Stimulated activated CD4-positive, alpha-beta T cell treated with anti-CD3 and anti-CD28 coated beads, Interleukin-2, amount 100 ng/mL, for 24 hours (primary cell): Measurements from ENCODE around the gene ALS2CL.
"Not testable (repeated sequence)": the region's sequence is repeated elsewhere in the genome, so short reads cannot be mapped to it uniquely, and the experiment has no call there.

Experiments used
- DNase-seq, 2 donors: peaks; one replicate each; pipeline ENCODE4 v3.0.0-alpha.2; 2020

Gene ALS2CL

GRCh38 chr3:46704346-46704745, 10.9 kb upstream of the ALS2CL start:
- not testable (repeated sequence) for DNase-seq

DNA sequence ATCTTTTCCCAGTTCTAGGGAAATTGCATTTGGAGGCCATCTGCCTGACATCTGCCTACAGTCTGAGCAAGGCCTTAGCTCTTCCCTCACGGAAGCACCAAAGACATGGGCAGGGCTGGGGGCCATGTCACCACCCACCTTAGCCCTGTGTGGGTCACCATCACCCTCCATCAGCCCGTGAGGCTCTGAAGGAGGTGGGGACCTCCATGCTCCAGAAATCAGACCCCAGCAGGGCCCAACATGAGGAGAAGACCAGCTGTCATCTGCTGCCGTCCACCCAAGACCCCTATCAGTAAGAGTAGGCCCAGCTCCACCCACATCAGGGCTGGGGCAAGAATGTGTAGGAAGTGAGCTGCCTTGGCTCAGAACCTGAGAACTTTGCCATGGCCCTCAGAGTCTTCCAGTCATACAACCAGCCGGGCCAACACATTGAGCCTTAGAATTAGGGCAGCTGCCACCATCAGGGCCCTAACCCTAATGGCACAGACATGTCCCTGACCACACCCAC, 9.6 kb upstream of the ALS2CL start:
- DNase-seq, result no peak

DNA sequence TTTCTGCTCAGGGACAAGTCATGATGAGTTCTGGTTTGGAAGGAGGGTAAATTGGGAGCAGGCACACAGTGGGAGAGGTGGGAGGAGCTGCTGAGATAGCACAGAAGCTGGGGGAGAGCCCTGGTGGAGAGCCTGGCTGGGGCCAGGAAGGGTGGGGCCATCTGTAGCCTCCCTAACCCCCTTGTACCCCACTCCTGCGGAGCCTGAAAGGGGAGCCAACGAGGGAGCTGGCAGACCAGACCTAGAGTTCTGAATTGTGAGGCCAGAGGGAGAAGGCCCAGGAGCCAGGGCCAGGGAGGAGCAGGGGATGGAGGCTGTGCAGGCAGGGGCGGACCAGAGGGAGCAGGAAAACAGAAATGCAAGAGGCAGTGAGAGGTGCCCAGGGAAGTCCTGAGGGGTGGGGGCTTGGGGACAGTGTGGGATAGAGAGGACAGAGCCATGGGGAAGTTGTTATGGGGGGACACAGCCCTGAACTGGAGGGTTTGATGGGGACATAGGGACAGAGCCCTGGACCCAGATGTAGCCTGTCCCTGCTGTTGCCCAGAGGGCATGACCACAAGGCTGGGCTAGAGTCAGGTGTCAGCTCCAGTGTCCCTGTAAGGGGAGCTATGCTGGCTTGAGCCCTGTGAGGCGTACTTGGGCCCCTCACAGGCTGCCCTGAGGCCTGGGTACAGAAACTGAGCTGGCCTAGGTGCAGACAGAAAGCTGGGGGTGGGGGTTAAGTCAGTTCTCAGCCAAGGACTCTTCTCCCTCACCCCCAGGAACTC, 8.9 kb upstream of the ALS2CL start:
- no peak for DNase-seq

GRCh38 chr3:46701181-46701939, 7.9 kb upstream of the ALS2CL start, which contains the start of gene TMIE:
Gene TMIE, plus strand, starts transcription at chr3:46701392. Its CDS starts 96 bp downstream, at chr3:46701488.
- peak in 1 of 2 donors; percentile 26 for DNase-seq

- no peak for DNase-seq
Measured at GRCh38 chr3:46700772-46701171, 7.3 kb upstream of the ALS2CL start.

DNA sequence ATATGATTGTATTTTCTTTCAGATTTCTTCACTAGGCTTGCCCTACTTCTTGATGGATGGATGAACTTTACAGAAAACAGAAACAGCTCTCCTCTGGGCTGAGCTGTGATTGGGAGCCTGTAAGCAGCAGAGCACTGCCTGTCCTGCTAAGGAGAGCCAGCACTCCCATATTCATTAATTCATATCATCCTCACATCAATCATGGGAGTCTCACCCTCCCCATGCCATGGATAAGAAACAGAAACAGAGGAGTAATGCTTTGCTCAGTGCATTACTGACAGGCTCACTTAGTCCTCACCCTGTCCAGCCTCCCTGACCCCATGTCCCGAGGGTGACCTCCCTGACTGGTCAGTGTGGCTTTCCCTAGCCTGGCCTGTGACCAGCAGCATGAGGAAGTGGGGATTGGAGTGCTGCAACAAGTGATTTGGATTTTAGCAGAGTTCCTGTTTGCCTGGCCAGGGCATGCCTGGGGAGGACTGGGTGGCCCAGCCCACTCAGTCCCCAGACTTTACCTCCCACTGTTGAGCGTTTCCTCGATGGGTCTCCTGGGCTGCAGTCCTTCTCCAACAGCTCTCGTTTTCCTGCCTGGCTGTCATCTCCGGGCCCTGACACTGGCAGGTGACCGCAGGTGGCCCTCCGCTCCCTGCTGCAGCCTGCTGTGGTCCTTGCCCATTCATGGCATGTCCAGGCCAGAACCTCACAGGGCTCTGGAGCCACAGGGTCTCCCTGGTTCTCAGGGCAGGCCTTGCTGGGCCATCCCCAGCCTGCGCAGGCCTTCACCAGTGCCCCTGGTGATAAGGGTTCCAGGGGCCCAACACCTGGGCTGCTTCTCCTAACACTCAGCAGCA, 6.4 kb upstream of the ALS2CL start:
- no peak for DNase-seq

DNA sequence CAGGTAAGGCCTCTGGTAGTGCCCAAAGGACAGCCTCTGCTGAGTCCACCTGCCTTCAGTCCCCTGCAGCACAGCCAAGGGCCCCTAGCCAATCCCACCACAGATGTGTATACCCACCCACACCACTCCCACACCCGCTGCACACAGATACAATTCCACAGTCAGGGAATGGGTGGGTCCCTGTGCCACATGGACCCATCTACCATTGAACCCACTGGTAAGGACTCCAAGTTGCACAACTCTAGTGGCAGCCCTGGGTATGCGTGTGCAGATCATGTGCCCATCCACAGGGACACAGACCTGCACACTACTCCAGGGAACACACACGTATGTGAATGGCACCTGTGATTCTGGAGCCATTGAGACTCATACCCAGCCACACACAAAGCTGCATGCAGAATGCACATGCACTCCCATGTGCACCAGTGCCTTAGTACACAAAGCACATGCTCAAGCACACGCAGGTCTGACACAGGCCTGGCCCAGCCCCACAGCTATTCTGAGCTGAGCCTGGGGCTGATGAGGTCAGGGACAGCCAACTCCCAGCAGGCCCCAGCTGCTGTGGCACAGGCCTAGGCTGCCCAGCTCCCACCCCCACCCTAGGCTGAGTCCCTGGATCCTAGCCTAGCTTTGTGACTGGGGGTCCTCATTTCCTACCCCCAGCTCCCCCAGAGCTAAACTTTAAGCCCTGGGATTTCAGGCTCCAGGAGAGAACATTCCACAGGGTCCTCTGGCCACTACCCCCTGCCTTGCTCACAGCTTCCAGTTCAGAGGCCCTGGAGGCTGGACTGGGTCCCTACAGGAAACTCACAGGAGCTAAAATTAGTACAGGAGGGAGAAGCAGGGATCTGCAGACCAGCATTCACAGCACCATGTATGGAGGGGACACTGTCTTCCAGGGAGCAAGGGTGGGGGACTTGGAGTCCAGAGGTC, 2.7 kb upstream of the ALS2CL start:
- DNase-seq, result no peak

GRCh38 chr3:46695177-46695961, 1.9 kb upstream of the ALS2CL start:
- DNase-seq, result peak; percentile 50 to 57

DNA sequence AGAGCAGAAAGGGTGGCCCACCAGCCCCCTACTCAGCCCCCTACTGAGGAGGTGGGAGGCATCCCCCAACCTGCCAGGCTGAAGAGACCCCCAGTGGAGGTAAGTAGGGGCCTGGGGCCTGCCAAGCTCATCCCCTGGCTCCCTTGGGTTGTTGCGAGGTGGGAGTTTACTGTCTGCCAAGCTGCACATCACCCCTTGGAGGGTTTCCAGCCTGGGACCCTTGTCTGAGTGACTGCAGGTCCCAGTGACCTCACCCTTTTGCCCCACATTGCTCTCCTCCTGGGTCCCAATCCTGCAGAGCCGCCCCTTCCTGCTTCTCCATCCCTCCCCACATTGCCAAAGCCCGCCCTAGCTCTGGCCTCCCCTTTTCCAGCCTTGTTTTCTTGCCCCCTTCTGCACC, 1.0 kb upstream of the ALS2CL start:
- no peak for DNase-seq

DNA sequence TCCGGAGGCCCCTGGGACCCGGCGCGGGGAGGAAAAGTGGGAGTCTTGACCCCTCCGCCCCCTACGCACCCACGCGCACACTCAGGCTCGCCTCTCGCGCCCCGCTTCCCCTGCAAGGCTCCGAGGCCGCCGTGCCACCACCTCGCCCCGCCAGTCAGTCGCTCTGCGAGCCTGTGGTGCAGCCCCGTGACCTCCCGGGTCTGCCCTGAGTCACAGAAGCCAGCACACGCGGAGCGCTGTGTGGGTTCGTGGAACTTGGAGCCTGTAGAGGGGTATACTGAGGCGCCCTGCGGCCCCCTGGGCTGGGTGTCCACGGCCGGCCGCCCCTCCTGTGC, 380 bp upstream of the ALS2CL start:
- peak; percentile 52 to 54 for DNase-seq

DNA sequence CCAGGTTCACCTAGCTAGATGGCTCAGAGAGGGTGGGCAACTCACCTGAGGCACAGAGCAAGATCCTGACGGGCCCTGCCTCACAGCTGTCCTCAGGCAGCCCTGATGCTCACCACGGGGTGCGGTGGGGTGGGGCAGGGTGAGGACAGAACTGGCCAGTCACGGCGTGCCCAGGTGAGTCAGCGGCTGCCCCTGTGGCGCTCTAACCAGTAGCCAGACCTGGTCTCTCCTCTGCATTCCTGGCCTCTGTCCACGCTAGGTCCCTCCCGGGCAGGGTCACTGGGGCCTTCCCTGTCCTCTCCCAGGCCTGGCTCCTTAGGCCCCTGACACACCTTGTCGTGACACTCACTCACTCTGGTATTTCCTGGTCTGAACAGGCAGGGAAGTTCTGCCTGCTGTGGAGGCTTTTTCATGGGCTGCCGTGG, 901 bp downstream of the ALS2CL start:
- DNase-seq, result no peak

DNA sequence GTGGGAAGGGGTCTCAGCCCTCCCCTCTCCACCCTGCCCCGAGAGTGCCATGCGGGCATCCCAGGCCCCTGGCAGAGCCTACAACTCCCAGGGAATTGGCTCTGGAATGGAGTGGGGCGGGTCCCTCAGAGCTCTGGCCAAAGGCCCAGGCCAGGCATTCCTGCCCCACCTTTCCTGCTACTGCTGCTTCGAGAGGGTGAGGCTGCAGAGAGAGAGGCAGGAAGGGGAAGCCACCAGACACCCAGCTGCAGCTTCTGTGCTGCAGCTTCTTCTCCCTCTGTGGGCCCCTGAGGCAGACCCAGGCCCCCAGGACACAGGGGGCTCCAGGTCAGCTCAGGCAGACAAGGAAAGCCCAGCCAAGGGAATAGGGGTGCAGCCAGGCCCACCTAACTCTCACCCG, 2.7 kb downstream of the ALS2CL start:
- DNase-seq, result no peak

- DNase-seq, result no peak
Measured at GRCh38 chr3:46685446-46685845, 8.0 kb downstream of the ALS2CL start.

DNA sequence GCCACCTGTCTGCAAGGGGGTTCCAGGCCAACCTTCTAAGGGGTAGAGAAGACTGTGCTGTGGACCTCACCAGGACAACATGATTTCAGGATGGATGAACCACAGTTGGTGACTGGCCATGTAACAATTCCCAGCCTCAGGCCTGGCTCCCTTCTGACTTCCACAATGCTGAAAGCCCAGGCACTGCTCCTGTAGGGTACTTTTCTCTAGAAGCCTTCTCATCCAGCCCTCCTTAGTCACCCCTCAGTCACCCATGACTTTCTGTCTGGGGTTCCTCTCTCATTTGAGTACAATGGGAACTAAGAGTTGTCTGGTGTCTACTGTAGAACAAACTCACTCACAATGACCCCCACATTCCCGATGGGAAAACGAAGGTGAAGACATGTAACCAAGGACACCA, 8.6 kb downstream of the ALS2CL start:
- DNase-seq, result no peak

- DNase-seq, result no peak
Measured at GRCh38 chr3:46682974-46683373, 10.5 kb downstream of the ALS2CL start.

GRCh38 chr3:46681856-46682540, 11.5 kb downstream of the ALS2CL start:
- no peak for DNase-seq

GRCh38 chr3:46681387-46681786, 12.1 kb downstream of the ALS2CL start:
- no peak for DNase-seq

- no peak for DNase-seq
Measured at GRCh38 chr3:46680298-46680826, 13.1 kb downstream of the ALS2CL start.

DNA sequence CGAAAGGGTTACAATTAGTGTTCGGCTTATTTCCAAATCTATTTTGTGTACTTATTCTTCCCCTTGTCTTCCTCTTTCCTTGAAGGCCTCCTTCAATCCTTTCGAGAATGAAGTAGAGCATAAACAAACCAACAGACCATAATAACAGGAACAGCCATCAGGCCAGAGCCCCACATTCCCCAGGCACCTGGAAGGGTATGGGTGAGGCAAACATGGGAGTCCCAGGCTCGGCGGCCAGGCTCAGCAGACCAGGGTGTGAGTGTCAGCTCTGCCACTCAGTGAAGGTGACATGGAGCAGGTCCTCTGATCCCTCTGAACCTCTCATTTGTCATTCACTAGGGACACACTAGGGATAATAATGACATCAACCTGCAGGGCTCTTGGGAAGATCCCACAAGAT, 13.8 kb downstream of the ALS2CL start:
- DNase-seq, result no peak

GRCh38 chr3:46678280-46678679, 15.2 kb downstream of the ALS2CL start:
- DNase-seq, result no peak

DNA sequence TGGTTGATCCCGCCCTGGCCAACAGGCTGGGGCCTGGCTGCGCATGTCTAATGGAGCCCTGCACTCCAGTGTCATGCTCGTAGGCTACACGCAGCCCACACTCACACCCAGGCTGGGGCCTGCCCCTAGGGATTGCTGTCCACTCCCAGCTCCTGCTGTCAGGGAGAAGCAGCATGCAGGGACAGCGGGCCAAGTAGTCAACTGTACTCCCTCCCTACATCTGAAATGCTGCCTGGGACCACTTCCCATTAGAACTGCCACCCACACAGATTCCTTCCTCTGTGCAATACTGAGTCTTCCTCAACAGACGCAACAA, 16.1 kb downstream of the ALS2CL start:
- DNase-seq, result no peak
